ENCODE results near the gene IL36A.

Gene IL36A

DNA sequence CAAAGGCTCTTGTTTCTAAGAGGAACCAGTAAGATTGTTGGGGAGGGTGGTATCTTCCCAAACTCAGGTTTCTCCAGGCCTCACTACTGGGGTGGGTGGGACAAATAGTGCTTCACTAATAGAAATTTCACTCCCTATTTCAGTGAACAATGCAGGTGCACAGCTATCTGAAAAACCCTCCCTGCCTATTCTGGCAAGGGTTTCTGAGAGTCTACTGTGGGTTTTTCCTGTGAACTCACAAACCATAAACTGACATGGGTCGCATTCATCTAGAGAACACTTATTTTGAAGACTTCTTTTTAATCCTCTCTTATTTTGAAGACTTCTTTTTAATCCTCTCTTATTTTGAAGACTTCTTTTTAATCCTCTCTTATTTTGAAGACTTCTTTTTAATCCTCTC is 4.4 kb downstream of the IL36A start:
- no peak for DNase-seq

- no peak for DNase-seq
These were observed 4.8 kb downstream of the IL36A start for GRCh38 chr2:113010088-113010487.

DNA sequence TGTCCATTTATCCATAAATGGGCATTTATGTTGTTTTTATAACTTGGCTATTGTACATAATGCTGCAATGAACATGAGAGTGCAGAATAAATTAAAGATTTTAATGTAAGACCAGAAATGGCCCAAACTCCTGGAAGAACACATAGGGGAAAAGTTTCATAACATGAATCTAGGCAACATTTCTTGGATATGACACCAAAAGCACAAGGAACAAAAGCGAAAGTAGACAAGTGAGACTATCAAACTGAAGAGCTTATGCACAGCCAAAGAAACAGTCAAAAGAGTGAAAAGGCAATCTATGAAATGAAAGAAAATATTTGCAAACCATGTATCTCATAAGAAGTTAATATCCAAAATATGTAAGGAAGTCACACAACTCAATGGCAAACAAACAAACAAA is 5.8 kb downstream of the IL36A start:
- no peak for DNase-seq

GRCh38 chr2:113012436-113013335 is 7.4 kb downstream of the IL36A start:
- no peak for DNase-seq

GRCh38 chr2:113013336-113013661 is 8.0 kb downstream of the IL36A start:
- no peak for DNase-seq

DNA sequence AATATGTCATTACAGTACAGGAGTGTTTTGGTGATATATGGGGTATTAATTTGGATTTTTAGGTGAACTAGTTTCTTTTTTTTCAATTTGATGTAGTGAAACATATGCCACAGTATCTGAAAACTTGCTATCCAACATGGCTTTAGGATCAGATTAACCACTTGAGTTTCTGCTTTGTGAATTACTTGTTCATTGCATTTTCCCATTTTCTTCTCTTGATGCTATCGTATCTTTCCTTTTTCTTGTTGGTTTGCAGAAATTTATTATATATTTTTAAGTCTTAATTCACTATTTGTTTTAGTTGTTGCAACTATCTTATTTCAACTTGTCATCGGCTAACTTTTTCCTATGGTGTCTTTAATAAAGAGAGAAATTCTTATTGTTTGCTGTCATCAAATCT is 8.8 kb downstream of the IL36A start:
- no peak for DNase-seq

DNA sequence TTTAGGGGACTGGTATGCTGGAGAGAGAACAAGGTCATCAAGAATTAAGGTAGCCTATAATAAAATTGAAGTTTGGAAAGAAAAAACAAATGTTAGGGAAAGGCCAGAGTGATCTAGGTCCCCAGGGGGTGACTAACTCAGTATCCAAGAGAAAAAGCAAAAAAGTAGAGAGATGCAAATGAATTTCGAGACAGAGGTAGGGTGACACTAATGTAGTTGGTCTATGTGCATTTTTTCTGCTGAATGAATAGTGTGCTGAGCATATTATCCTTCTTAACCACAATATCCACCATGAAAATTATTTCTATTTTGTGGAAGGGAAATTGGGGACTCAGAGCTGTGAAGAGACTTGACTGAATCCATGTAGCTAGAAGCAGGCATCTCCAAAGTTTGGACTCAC is 9.8 kb downstream of the IL36A start:
- DNase-seq = no peak

DNA sequence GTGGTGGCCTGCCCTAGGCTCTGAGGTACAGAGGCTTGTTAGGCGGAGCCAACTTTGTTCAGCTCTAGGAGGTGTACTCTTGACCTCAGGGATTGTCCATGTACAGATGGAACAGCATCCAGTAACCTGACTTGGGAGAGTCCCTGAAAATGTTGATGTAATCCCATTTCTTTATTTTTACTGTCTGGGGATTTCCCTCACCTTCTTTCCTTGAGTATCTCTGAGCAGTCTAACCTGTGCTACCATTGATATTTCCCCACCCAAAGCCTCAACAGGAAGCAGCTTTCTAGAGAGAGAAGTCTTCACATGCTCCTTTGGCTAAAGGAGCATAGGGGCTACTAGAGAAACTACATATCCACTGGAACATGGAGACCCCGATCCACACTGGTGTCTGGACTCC is 10.4 kb downstream of the IL36A start:
- no peak for DNase-seq

DNA sequence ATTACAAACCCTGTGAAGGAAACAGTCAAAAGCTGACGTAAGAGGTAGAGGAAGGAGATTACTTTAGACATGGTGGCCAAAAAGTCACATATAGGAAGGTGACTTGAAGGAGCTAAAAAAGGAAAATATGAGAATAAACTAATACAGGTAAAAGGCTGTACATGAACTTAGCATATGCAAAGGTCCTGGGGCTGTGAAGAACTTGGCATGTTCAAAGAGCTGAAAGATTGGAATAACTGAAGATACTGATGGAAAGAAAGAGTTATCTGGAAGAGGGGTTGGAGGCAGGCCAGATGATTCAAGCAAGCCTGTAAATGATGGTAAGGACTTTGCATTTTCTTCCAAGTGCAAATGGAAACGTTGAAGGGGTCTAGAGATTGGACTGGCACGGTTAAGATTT is 13.2 kb downstream of the IL36A start:
- no peak for DNase-seq

DNA sequence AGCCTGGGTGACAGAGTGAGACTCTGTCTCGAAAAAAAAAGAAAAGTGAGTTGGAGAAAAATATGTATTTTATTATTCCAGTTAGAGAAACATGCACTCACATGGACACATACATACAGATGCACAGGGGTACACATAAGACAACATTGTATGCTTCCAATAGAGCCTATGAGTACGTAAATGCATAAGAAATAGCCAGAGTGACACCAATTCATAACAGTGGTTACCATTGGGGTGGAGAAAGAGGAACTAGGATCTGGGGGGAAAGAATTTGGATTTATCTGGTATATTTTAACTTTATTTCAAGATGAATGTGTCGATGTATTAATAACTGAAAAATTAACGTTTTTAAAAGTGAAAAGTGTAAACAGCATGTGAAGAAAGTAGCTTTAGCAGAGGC is 16.1 kb downstream of the IL36A start:
- no peak for DNase-seq

DNA sequence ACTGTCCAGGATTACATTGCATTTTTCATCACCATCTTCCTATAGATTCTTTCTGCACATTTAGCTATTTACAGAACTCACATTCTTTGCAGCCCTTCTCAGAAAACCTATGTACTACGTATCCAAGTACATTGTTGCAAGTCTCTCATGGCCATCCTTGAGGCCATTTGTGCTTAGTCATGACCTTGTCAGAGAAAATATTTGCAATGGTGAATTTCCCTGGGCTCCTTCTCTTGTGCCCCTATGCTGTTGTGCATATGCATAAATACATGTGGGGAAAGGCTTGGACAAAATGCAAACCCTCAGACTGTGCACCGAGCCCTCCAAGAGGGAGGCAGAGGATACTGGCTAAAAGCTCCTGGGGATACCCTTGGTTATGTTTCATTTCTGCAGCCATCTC is 19.5 kb downstream of the IL36A start:
- no peak for DNase-seq

GRCh38 chr2:113025737-113026136 is 20.5 kb downstream of the IL36A start:
- DNase-seq = no peak

DNA sequence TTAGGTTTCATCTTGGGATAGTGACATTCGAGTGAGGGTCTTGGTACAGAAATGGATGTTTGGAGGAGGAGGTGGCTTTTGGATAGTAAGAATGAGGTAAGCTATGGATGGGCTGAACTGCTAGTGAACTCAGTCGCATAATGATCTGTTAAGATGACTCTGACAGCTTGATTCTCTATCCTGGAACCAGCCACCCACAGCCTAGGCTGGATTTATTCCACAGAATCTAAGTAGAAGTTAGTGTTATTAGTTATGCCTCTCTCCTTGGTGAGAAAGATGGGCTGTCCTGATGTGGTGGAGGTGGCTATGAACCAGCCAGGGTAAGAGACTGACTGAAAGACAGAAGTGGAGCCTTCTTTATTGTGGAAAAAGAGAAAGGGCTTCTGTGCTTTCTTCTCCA is 22.4 kb downstream of the IL36A start:
- DNase-seq = no peak

DNA sequence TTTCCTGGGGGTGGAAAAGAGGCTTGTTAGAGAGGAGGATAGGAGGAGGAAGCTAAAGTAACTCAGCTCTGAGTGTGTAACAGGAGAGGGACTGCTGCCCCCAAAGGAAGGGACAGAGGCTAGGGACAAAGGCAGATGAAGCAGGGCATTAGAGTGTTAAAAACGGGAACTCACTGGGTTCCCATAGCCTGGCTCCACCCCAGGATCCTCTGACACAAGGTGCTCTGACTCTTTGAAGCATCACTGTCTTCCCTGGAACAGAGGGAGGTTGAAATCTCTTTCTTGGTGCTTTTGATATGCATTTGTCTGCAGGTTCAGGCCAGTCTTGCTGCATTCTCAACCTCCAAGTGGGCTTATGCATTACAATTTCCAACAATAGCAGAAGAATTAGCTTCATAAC is 22.9 kb downstream of the IL36A start:
- DNase-seq = no peak

GRCh38 chr2:113032737-113033136 is 27.5 kb downstream of the IL36A start:
- no peak for DNase-seq

- DNase-seq = no peak
These were observed 28.8 kb downstream of the IL36A start for GRCh38 chr2:113034016-113034415.

DNA sequence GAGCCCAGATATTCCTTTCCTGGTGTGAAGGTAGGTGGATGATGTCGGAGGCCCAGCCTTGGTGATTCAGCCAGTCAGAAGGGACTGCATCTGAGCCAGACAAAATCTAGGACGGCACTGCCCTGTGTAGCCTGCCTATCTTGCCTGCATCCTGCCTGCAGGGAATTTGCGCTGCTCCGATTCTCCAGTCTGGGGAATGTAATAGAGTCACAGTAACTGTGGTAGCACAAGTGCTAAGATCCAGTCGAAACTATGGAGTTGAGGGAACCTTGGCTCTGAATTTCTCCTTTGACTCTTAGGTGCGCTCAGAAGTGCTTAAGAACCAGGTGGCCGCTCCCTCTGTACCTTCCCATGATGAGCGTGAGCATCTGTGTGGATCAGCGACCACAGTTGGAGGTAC is 31.5 kb downstream of the IL36A start:
- no peak for DNase-seq

DNA sequence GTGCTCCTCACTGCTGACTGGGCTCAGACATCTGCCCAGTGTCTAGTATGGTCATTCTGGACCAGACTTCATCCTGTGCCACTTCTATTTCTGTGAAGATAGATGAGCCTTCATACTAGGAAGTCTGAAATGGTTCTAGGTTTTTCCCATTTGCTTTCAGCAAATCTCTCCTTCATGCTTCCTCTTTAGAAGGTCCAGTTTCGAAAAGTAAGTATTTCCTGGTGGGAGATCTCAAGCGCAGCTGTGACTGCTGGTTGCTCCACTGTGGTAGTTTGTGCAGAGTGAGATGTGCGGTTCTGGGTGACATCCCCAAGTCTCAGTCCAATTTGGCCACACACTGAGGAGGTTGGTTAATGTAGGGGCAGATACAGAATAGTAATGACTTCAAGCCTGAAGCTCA is 33.0 kb downstream of the IL36A start:
- DNase-seq = no peak

DNA sequence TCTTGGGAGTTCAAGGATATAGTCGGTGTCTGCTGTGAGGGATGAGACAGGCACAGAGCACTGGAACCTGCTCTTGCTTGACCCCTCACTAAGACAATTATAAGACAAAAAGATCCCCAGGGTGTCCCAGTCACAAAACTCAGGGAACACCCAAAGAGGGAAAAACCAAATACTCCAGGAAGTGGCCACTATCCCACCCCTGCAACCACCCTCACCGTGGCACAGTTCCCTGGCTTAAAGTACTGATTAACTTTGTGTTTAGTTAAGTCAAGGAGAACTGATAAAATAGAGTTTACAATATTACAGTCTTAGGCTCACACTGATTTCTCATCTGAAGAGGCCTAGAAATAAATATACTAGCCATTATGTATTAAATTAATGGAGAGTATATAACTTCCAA is 33.9 kb downstream of the IL36A start:
- no peak for DNase-seq

DNA sequence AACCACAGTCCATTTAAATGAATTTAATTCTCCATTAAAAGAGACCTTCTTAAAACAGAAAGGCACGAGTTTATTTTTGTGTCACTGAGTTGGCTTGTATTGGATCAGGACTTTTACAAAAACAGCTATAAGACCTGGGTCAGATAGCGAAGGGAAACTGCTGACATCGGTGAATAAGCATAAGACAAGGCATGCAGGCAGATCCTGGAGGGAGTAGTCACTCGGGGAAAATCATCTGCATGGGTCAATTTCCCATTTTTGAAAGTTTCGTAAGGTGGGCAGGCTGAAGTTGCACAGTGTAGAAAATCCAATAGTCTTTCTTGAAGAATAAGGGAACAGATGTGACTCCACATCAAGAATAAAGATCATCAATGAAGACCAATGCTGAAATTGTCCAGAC is 34.5 kb downstream of the IL36A start:
- no peak for DNase-seq

DNA sequence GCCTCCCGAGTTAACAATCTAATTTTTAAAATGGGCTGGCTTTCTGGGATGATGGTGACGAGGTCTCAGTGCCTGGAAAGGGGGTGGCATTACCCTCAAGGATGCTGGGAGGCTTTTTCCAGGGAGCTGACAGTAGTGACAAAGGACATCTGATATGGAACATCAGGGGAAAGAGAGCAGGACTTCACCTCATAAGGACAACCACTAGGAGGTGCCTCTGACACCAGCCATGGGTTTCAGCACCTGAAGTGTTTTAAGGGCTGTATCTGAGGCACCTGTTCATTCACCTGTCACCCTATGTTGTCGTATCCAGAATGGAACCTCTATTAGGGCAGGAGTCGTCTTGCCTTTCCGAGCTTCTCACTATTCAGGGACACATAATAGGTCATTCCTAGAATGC is 36.6 kb downstream of the IL36A start:
- no peak for DNase-seq

DNA sequence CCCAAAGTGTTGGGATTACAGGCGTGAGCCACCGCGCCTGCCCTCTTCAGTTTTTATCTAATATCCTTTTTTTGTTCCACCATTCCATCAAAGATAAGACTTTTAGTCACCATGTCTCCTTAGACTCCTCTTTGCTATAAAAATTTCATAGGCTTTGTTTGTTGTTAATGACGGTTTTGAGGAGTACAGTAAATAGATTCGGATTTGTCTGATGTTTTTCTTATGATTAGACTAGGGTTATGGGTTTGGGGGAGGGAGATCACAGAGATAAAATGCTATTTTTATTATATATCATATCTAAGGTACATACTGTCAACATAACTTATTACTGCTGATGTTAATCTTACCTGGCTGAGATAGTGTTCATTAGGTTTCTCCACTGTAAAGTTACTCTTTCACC is 41.2 kb downstream of the IL36A start:
- no peak for DNase-seq

DNA sequence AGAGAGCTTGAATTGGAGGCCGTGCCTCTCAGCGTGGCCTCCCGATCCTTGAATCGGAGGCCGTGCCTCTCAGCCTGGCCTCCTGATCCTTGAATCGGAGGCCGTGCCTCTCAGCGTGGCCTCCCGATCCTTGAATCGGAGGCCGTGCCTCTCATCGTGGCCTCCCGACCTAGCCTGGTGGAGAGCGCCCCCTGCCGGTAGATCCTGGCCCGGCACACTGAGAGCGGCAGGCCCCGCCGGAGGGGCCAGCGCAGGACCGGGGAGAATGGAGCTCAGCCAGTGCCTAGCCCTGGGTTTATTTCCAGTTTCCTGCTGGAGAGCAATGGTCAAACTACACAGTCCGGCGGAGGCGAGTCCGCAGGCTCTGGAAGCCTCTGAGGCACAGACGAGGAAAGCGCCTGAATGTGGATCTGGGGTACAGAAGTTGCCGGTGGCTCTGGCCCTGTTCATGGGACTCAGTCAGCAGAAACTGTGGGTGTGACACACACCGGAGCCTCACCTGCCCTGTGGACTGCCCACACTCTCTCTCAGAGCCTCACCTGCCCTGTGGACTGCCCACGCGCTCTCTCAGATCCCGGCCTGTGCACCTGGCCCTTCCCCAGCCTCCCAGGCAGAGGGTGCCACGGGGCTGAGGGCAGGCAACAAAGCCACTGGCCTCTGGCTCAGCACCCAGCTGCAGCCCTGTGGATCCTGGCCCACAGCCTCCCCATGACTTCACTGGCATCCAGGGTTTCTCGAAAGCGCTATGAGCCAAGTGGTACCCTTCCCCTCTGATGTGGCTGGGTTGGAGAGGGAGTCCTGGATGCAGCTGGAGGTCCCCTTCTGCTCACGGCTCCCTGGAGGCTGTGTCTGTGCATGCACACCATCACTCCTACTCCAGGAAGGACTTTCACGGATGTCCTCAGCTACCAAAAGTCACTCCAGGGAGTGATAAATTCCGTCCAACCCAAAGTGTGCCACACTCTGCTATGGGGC is 45.9 kb downstream of the IL36A start:
- DNase-seq = no peak

DNA sequence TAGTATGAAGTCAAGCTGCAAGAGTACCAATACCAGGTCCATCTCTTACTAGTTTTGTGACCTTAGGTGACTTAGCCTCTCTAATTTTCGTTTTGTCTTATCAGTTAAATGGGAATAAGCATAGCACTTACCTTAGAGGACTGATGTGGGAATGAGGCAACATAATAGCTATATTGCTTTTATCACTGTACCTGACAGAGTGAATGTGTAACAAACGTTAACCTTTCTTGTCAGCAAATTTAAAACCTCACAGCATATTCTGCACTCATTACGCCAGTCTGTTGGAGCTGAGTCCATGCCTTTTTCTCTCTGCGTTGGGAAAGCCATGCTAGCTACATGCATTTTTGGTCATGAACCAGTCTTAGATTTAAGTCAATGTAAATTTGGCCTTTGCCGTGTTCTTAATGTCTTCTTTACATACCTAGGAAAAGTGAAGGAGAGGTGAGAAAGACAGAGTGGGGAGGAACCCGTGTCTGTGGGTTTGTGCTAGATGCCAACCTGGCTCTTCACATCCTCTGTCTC is 47.2 kb downstream of the IL36A start, which contains the start of gene IL36B:
Gene IL36B (minus strand): TSS at position 472 of the 522 bp plus-strand sequence.
- DNase-seq = no peak

Data from NCI-H187 treated with DMSO at 0.1 percent for 48 hours (cell line).